ENCODE data around the gene NOTCH1. TPM values are rescaled to one million over a fixed set of nuclear protein-coding genes. Genes with fewer than 3 reads are reported as not detected.
A peak's percentile ranks its signal among the peaks of the same experiment; 100 is the strongest.

NOTCH1 gene
- total and polyA plus RNA-seq, 2 donors (not counting 1 experiment from before 2014, with no cell fraction given), result 3.3 to 10.9 TPM

DNA sequence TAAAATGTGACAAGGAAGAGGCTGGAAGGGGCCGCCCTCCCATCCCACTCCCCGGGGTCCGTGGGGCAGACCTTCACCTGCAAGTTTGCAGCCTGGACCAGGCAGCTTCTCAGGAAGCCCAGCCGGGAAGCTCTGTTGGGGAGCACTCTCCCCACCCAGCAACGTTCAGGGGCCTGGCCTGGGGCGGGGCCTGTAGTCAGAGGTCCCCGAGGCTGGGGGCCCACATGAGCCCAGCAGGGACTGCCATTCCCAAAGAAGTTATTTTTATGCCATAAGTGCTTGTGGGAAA lies 32.7 kb upstream of the NOTCH1 start:
- Histone ChIP-seq H3K9me3 (ENCODE audit: control insufficient read depth, insufficient read depth, low read depth, low read length) (no peaks in the 10 kb centered on the region), H3K4me2 (ENCODE audit: extremely low read depth, insufficient read depth, low read length) (no peak overlapping the region), H3K9ac (ENCODE audit: insufficient read depth, low read length) (no peak overlapping the region), H3K27me3 (ENCODE audit: control insufficient read depth, insufficient read depth, low read length) (no peaks in the 10 kb centered on the region), H3K4me1 (ENCODE audit: control insufficient read depth, extremely low read depth, insufficient read depth, low read length) (no peaks in the 10 kb centered on the region), H3K36me3 (ENCODE audit: control insufficient read depth, insufficient read depth, low read length) (no peaks in the 10 kb centered on the region), H3K27ac (ENCODE audit: insufficient read depth, low read length) (no peak overlapping the region), H3K79me2 (ENCODE audit: control insufficient read depth, insufficient read depth, low read length) (no peaks in the 10 kb centered on the region), H2AFZ (ENCODE audit: low read length) (no peak overlapping the region), H3K4me3 (replicated peaks in 1 of 4; ENCODE audit: control extremely low read depth in 1 of 4, insufficient read depth in 1 of 4, low read depth in 3 of 4, low read length in 4 of 4) (no peak overlapping the region), H4K20me1 (ENCODE audit: control insufficient read depth, extremely low read depth, insufficient read depth, low read length) (no peaks in the 10 kb centered on the region)
- no peak for DNase-seq (ENCODE audit: low read depth in 2 of 2)
- TF ChIP-seq EZH2 (IDR thresholded peaks at IDR 0.05; ENCODE audit: low read length, missing control alignments), result no peak
- TF ChIP-seq, protein P1, sequence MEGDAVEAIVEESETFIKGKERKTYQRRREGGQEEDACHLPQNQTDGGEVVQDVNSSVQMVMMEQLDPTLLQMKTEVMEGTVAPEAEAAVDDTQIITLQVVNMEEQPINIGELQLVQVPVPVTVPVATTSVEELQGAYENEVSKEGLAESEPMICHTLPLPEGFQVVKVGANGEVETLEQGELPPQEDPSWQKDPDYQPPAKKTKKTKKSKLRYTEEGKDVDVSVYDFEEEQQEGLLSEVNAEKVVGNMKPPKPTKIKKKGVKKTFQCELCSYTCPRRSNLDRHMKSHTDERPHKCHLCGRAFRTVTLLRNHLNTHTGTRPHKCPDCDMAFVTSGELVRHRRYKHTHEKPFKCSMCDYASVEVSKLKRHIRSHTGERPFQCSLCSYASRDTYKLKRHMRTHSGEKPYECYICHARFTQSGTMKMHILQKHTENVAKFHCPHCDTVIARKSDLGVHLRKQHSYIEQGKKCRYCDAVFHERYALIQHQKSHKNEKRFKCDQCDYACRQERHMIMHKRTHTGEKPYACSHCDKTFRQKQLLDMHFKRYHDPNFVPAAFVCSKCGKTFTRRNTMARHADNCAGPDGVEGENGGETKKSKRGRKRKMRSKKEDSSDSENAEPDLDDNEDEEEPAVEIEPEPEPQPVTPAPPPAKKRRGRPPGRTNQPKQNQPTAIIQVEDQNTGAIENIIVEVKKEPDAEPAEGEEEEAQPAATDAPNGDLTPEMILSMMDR (conservative IDR thresholded peaks at IDR 0.05 in 1 of 2, IDR thresholded peaks at IDR 0.05 in 1 of 2; ENCODE audit: low read depth in 1 of 2, low read length in 2 of 2), result no peak

DNA sequence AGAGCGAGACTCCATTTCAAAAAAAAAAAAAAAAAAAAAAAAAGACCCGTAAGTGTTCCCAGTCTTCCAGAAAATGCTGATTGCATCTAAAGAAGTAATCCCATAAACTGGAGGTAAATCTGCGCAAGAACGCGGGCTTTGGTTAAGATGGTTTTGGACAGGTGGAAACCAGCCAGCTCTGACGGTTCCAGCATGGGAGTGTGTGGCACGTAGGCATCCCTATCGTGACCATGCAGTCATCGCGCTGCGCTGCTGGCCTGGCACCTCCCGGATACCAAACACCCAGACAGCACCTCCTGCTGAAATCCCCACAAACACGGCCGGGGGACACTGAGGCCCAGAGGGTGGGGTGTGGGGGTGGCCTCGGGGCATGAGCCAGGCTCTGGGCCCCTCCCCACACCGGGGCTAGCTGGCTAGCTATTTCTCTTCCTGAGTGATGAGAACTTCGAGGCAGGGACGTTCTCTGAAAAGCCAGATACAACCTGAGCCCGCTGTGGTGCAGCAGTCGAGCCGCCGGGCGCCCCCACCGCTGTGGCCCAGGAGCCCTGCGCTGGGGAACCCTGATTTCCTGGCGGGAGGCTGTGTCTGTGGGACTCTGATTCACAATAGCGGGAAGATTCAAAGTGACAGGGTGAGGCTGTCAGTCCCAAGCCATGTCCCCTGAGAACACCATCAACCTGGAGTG lies 32.2 kb upstream of the NOTCH1 start:
- H3K36me3 ChIP-seq (ENCODE audit: control insufficient read depth, insufficient read depth, low read length), result no peaks in the 10 kb centered on the region
- no peak overlapping the region for H3K4me3 ChIP-seq (replicated peaks in 1 of 4; ENCODE audit: control extremely low read depth in 1 of 4, insufficient read depth in 1 of 4, low read depth in 3 of 4, low read length in 4 of 4)
- H2AFZ ChIP-seq (ENCODE audit: low read length), result no peak overlapping the region
- no peaks in the 10 kb centered on the region for H3K9me3 ChIP-seq (ENCODE audit: control insufficient read depth, insufficient read depth, low read depth, low read length)
- H3K27me3 ChIP-seq (ENCODE audit: control insufficient read depth, insufficient read depth, low read length), result no peaks in the 10 kb centered on the region
- no peak overlapping the region for H3K4me2 ChIP-seq (ENCODE audit: extremely low read depth, insufficient read depth, low read length)
- no peak for DNase-seq (ENCODE audit: low read depth in 2 of 2)
- no peaks in the 10 kb centered on the region for H3K79me2 ChIP-seq (ENCODE audit: control insufficient read depth, insufficient read depth, low read length)
- TF ChIP-seq EZH2 (IDR thresholded peaks at IDR 0.05; ENCODE audit: low read length, missing control alignments), result no peak
- TF ChIP-seq, protein P1 (conservative IDR thresholded peaks at IDR 0.05 in 1 of 2, IDR thresholded peaks at IDR 0.05 in 1 of 2; ENCODE audit: low read depth in 1 of 2, low read length in 2 of 2), result no peak
- H3K9ac ChIP-seq (ENCODE audit: insufficient read depth, low read length), result no peak overlapping the region
- H3K4me1 ChIP-seq (ENCODE audit: control insufficient read depth, extremely low read depth, insufficient read depth, low read length), result no peaks in the 10 kb centered on the region
- no peak overlapping the region for H3K27ac ChIP-seq (ENCODE audit: insufficient read depth, low read length)
- H4K20me1 ChIP-seq (ENCODE audit: control insufficient read depth, extremely low read depth, insufficient read depth, low read length), result no peaks in the 10 kb centered on the region

DNA sequence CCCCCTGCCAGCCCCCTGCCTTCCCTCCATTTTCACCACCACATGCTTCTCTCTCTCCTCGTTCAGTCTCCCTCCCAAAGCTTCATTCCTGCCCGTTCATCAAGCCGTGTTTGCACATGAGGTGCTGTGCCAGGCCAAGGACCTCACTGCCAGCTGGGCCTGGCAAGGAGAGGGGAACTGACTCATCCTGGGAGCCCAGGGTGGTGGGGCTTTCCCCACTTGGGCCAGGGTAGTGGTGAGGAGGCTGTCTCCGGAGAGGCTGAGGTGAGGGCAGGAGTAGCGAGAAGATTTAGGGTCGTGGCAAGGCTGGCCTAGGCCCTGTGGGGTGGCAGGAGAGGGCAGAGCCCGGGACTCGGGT lies 30.4 kb upstream of the NOTCH1 start:
- H3K4me2 ChIP-seq (ENCODE audit: extremely low read depth, insufficient read depth, low read length), result no peak overlapping the region
- peak in 1 of 2 donors; percentile 36 for DNase-seq (ENCODE audit: low read depth in 2 of 2)
- no peak overlapping the region for H3K27ac ChIP-seq (ENCODE audit: insufficient read depth, low read length)
- H3K36me3 ChIP-seq (ENCODE audit: control insufficient read depth, insufficient read depth, low read length), result no peaks in the 10 kb centered on the region
- TF ChIP-seq, protein P1 (conservative IDR thresholded peaks at IDR 0.05 in 1 of 2, IDR thresholded peaks at IDR 0.05 in 1 of 2; ENCODE audit: low read depth in 1 of 2, low read length in 2 of 2), result no peak
- TF ChIP-seq EZH2 (IDR thresholded peaks at IDR 0.05; ENCODE audit: low read length, missing control alignments), result no peak
- no peaks in the 10 kb centered on the region for H4K20me1 ChIP-seq (ENCODE audit: control insufficient read depth, extremely low read depth, insufficient read depth, low read length)
- H3K79me2 ChIP-seq (ENCODE audit: control insufficient read depth, insufficient read depth, low read length), result no peaks in the 10 kb centered on the region
- H3K27me3 ChIP-seq (ENCODE audit: control insufficient read depth, insufficient read depth, low read length), result no peaks in the 10 kb centered on the region
- H3K4me3 ChIP-seq (replicated peaks in 1 of 4; ENCODE audit: control extremely low read depth in 1 of 4, insufficient read depth in 1 of 4, low read depth in 3 of 4, low read length in 4 of 4), result no peak overlapping the region
- H3K9ac ChIP-seq (ENCODE audit: insufficient read depth, low read length), result no peak overlapping the region
- no peaks in the 10 kb centered on the region for H3K9me3 ChIP-seq (ENCODE audit: control insufficient read depth, insufficient read depth, low read depth, low read length)
- no peak overlapping the region for H2AFZ ChIP-seq (ENCODE audit: low read length)
- peaks cover 13% of the 10 kb centered on the region for H3K4me1 ChIP-seq (ENCODE audit: control insufficient read depth, extremely low read depth, insufficient read depth, low read length)
